ENCODE measurements around the gene TRMT2A.
"Not testable (repeated sequence)": the region's sequence is repeated elsewhere in the genome, so short reads cannot be mapped to it uniquely, and the experiment has no call there.

The TRMT2A gene

DNA sequence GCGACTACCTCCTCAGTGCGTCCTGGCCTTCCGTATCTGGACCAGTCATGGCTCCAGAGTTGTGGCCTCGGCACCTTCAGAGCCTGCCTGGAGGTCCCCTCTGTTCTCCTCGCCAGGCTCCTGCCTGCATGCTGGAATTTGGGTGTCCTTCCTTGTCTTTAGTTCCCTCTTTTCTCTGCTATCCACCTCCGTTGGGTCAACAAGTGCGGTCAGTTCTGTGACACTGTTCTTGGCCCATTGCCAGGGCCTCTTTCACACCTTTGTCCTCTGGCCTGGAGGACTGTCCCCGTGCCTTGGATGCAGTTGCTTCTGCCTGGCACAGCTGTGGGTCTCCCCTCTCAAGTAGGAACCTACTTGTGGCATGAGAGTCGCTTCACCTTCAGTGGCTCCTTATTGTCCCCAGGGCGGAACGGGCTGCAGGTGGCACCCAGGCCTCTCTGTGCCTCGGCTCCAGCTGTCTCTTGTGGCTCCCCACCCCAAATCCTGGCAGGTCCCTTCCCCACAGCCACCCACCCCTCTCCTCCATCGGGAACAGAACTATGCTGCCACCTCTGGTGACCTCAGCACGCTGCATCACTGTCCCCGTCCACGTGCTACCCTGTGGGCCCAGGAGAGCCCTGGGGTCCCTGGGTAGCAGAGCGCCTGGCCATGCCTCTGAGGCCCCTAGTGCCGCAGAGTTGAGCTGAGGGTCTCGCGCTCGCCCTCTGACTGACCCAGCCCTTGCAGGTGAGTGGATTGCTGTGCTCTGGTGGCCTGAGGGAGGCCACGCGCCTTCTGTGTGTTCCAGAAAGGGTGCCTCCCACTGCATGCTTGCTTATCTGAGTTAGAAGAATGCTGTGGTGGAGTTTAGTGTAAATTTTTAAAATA, 32.2 kb downstream of the TRMT2A start:
- no peak overlapping the region for H3K4me3 ChIP-seq (ENCODE audit: low read length)
- no peaks in the 10 kb centered on the region for H3K9me3 ChIP-seq (ENCODE audit: low read length)
- peaks cover 30% of the 10 kb centered on the region for H3K4me1 ChIP-seq (ENCODE audit: insufficient read depth, low read length)
- peaks cover 56% of the 10 kb centered on the region for H3K36me3 ChIP-seq (ENCODE audit: insufficient read depth, low read length)
- H3K27me3 ChIP-seq (ENCODE audit: insufficient read depth, low read length): no peaks in the 10 kb centered on the region
- H2AFZ ChIP-seq (ENCODE audit: low read depth, low read length): no peak overlapping the region

DNA sequence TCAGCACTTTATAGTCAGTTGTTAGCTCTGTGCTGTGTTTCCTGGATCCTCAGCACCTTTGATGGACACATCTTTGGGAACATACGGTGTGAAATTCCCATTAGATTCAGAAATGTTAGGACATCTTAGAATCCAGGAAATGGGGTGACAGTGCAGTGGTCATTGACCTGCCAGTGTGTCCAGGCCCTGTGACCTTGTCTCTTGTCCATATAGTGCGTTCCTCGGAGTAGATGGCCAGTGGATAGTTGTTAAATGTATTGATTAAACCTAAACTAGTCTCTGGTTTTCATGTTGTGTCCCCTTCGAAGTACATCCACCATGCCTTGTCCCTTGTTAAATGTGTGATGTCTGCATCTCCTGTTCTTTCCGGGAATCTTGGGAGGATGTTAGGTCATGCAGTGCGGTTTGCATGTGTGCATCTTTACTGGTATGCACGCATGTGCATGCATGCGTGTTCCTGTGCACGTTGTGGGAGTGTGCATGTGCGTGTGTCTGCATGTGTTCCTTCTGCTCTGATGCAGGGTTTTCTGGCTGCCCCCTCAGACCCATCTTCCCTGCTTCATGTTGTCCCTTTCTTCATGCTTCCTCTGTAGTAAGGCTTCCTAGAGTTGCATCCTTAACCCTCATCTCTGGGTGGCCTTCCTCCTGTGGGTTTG, 33.0 kb downstream of the TRMT2A start:
- no peaks in the 10 kb centered on the region for H3K27me3 ChIP-seq (ENCODE audit: insufficient read depth, low read length)
- no peak overlapping the region for H3K4me3 ChIP-seq (ENCODE audit: low read length)
- peaks cover 48% of the 10 kb centered on the region for H3K36me3 ChIP-seq (ENCODE audit: insufficient read depth, low read length)
- H3K4me1 ChIP-seq (ENCODE audit: insufficient read depth, low read length): peaks cover 30% of the 10 kb centered on the region
- H2AFZ ChIP-seq (ENCODE audit: low read depth, low read length): no peak overlapping the region
- H3K9me3 ChIP-seq (ENCODE audit: low read length): no peaks in the 10 kb centered on the region

DNA sequence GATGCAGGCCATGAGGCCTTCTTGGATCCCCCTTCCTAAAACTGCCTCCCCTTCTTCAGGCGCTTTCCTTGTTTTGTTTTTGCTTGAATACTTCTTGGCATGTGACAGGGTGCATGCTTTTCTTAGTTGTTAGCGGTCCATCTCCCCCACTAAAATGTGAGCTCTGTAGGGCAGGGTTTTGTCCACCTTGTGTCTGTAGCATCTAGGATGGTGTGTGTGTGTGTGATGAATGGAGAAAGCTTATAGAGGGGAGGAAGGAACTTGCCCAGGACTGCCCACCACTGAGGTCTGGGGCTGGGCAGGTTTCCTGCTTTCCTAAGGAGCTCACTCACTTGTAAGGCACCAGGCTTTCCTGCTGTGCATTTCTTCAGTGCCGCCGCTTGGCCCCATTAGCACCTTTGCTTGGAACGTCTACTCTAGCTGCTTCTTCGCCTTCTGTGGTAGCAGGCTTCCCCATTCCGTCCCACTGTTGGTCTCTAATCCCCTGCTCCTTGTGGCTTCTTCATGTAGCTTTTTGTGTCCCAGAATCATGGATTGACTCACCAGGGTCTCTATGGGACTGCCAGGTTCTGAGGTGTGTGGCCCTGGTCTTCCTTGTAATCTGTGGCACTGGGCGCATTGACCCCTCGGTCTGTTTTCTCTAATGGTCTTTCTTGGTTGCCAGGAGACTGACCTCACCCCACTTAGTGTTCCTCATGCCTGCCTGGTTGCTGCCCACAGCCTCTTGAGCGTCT, 33.7 kb downstream of the TRMT2A start:
- Histone ChIP-seq H3K4me3 (ENCODE audit: low read length) (no peak overlapping the region), H3K36me3 (ENCODE audit: insufficient read depth, low read length) (peaks cover 41% of the 10 kb centered on the region), H3K9me3 (ENCODE audit: low read length) (no peaks in the 10 kb centered on the region)

DNA sequence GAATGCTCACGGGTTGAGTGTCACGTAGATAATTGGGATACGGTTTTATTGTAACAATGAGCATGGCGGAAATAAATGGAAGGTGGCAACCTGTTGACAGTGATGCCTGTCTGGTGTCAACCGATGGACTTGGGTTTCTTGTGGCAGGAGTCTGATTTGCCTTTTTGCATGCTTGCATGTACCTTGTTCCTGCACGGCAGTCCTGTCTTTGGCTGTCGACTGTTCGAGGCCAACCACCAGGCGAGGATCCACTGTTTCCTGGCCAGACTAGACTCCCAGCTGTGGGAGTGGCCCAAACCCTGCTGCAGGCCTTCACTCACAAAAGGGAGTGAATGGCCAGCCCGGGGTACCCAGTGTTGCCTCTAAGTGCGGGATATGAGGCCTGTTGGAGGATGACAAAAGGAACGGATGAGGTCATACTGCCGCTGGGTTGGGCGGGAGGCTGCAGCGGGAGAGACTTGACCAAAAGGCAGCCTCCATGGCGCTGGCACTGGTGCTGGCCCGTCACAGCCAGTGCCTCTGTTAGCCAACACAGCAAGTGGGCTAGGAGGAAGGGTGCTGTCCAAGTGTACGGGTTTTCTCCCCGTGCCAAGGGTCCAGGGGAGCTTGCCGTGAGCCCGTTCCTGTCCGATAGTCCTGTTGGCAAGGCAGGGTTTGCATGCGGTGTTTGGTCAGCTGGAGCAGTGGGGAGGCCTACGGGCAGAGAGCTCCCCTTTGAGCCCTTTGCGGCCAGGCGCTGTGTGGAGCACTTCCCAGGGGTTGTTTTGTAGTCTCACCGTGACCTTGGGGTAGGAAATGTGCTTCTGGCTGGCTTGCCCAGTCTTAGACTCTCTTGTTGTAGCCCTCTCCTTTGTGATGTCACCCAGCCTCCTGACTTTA, 36.0 kb downstream of the TRMT2A start:
- Histone ChIP-seq H3K4me1 (ENCODE audit: insufficient read depth, low read length) (peaks cover 37% of the 10 kb centered on the region), H3K9me3 (ENCODE audit: low read length) (no peaks in the 10 kb centered on the region), H3K36me3 (ENCODE audit: insufficient read depth, low read length) (peaks cover 18% of the 10 kb centered on the region), H2AFZ (ENCODE audit: low read depth, low read length) (no peak overlapping the region), H3K4me3 (ENCODE audit: low read length) (peak overlapping the region; percentile 78), H3K27me3 (ENCODE audit: insufficient read depth, low read length) (no peaks in the 10 kb centered on the region)

More for the DNA sequence above, 33.7 kb downstream of the TRMT2A start:
- Histone ChIP-seq H3K27me3 (ENCODE audit: insufficient read depth, low read length) (no peaks in the 10 kb centered on the region), H2AFZ (ENCODE audit: low read depth, low read length) (no peak overlapping the region), H3K4me1 (ENCODE audit: insufficient read depth, low read length) (peaks cover 30% of the 10 kb centered on the region)

DNA sequence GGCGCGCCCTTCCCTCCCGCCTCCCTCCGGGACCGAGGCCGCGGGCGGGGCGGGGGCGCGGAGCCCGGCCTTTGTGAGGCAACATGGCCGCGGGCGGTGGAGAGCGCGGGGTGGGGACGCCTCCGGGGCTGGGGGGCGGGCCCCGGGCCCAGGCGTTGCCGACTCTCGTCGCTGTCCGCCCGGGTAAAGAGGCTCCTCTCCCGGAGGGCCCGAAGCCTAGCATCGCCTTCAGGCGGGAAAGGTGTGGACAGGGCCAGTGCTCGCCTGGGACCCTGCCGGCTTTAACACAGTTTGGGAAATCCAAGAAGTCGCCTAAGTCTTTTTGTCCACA, 36.6 kb downstream of the TRMT2A start:
- peak overlapping the region; percentile 78 for H3K4me3 ChIP-seq (ENCODE audit: low read length)
- no peaks in the 10 kb centered on the region for H3K9me3 ChIP-seq (ENCODE audit: low read length)
- H3K4me1 ChIP-seq (ENCODE audit: insufficient read depth, low read length): peaks cover 37% of the 10 kb centered on the region
- no peaks in the 10 kb centered on the region for H3K27me3 ChIP-seq (ENCODE audit: insufficient read depth, low read length)
- no peak overlapping the region for H2AFZ ChIP-seq (ENCODE audit: low read depth, low read length)
- peaks cover 12% of the 10 kb centered on the region for H3K36me3 ChIP-seq (ENCODE audit: insufficient read depth, low read length)

DNA sequence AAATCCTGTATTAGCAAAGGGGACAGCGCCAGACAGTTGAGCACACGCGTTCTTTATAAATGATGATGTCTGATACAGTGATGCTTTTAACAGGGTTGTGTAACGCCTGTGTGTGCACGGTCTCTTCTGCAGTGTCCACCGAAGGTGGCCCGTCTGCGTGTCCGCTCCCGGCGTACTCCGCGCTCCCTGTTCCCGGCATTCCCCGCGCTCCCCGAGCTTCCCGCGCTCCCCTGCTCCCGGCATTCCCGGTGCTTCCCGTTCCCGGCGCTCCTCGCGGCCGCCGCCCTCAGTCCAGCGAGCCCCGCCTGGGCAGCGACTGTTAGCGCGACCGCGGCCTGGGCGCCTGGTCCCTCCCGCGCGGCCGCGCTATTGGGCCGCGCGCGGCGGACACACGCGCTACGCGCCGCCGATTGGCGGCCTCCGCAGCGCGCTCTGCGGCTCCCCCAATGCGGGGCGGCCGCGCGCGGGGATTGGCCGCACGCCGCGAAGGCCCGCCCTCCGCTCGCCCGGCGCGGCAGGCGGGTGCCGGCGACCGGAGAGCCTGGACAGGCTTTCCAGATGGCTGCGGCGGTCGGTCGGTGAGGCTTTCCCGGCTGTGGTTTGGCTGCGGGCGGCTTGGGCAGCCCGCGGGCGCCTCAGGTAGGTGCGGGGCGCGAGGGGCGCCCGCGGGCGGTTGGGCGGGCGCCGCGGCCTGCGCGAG, 37.1 kb downstream of the TRMT2A start, which contains the start of gene DGCR8:
DGCR8 (plus strand) TSS at position 497 of the 700 bp plus-strand sequence. CDS start 5,723 bp downstream, outside the sequence.
- peaks cover 37% of the 10 kb centered on the region for H3K4me1 ChIP-seq (ENCODE audit: insufficient read depth, low read length)
- peak within 1 kb of the TSS; percentile 79 for H3K4me3 ChIP-seq (ENCODE audit: low read length)
- peak within 1 kb of the TSS; percentile 51 for H2AFZ ChIP-seq (ENCODE audit: low read depth, low read length)
- H3K36me3 ChIP-seq (ENCODE audit: insufficient read depth, low read length): peaks cover 12% of the 10 kb centered on the region
- no peaks in the 10 kb centered on the region for H3K27me3 ChIP-seq (ENCODE audit: insufficient read depth, low read length)
- no peaks in the 10 kb centered on the region for H3K9me3 ChIP-seq (ENCODE audit: low read length)

DNA sequence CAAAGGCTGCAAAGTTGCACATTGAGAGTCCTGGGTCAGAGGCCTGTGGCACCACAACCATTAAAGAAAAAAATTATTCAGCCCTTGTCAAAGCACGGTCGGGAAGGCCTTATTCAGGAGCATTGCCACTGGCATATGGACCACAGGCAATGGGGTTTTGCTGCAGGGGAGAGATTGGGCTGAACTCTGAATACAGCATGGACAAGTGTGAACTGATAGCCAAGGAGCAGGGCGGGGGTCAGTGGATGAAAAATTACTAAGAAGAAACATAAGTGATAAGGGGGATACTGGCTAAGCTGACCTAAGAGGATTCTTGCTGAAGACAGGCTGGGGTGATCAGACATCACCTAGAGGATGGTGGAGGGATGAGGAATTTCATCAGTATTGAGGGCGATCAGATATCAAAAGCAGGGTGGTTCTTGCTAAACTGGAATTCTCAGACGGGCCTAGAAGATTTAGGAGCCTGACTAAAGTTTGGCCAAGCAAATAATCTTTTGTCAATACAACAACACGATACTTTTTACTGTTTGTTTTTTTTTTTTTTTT, 40.3 kb downstream of the TRMT2A start:
- H3K36me3 ChIP-seq (ENCODE audit: insufficient read depth, low read length): no peaks in the 10 kb centered on the region
- no peaks in the 10 kb centered on the region for H3K27me3 ChIP-seq (ENCODE audit: insufficient read depth, low read length)
- H3K4me1 ChIP-seq (ENCODE audit: insufficient read depth, low read length): peaks cover 13% of the 10 kb centered on the region
- no peaks in the 10 kb centered on the region for H3K9me3 ChIP-seq (ENCODE audit: low read length)
- no peak overlapping the region for H3K4me3 ChIP-seq (ENCODE audit: low read length)
- no peak overlapping the region for H2AFZ ChIP-seq (ENCODE audit: low read depth, low read length)

DNA sequence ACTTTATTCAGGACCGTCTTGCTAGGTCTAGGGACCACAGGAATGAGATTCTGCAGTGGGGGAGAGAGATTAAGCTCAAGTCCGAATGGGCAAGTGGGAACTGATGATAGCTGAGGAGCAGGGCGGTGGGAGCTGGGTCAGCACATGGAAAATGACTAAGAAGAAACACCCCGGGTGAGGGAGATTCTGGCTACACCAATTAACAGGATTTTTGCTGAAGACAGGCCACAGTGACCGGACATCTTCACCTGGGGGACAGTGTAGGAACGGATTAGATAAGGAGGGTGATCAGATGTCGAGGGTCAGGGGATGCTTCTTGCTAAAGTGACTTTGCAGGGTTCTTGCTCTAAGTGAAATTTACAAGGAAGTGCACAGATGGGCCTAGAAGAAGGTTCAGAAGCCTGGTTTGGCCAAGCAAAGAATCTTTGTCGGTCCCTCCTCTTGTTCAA, 45.5 kb downstream of the TRMT2A start:
- Histone ChIP-seq H3K9me3 (ENCODE audit: low read length) (no peaks in the 10 kb centered on the region), H3K4me1 (ENCODE audit: insufficient read depth, low read length) (peaks cover 4% of the 10 kb centered on the region), H3K36me3 (ENCODE audit: insufficient read depth, low read length) (no peaks in the 10 kb centered on the region), H2AFZ (ENCODE audit: low read depth, low read length) (no peak overlapping the region), H3K27me3 (ENCODE audit: insufficient read depth, low read length) (no peaks in the 10 kb centered on the region), H3K4me3 (ENCODE audit: low read length) (no peak overlapping the region)

DNA sequence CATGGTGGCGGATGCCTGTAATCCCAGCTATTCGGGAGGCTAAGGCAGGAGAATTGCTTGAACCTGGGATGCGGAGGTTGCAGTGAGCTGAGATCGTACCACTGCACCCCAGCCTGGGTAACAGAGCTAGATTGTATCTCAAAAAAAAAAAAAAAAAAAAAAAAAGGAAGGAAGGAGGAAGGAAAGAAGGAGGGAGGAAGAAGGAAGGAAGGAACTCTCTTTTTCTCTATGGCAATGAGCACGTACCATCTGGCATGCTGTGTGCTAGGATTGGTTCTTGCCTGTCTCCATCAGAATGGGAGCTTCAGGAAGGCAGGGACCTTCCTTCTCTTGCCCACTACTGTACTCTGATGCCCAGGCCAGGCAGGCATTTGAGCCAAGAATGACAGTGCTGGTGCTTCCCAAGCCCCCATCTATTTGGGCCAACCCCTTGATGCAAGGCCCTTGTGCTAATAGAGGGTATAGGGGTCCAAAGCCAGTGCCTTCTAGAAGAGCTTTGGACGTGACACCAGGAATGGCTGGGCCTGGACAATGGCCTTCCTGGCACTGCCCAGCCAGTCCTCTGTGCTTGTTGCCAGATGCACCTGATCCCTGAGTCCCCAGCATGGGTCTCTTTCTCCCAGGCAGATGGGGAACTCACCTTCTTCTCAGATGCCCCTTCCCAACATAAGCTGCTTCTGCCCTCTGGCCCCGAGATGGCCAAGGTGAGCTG, 47.5 kb downstream of the TRMT2A start:
- Histone ChIP-seq H3K27me3 (ENCODE audit: insufficient read depth, low read length) (no peaks in the 10 kb centered on the region), H3K4me3 (ENCODE audit: low read length) (no peak overlapping the region), H2AFZ (ENCODE audit: low read depth, low read length) (no peak overlapping the region), H3K4me1 (ENCODE audit: insufficient read depth, low read length) (no peaks in the 10 kb centered on the region), H3K9me3 (ENCODE audit: low read length) (no peaks in the 10 kb centered on the region), H3K36me3 (ENCODE audit: insufficient read depth, low read length) (no peaks in the 10 kb centered on the region)

DNA sequence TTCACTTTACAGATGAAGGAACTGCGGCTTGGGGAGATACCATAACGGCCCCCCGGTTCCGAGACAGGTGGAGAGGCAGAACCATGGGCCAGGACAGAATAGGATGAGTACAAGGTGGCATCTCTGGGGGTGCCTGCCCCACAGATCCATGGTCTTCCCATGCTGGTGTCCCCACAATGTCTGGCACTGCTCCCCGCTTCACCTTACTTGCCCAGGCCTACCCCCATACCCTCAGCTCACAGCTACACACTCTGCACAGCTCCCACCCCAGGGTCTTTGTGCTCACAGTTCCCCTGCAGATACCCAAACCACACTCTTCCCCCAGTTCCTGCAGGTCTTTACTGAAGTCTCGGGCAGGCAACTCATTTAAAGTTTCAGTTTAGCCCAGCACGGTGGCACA, 48.4 kb downstream of the TRMT2A start:
- Histone ChIP-seq H3K36me3 (ENCODE audit: insufficient read depth, low read length) (no peaks in the 10 kb centered on the region), H3K27me3 (ENCODE audit: insufficient read depth, low read length) (no peaks in the 10 kb centered on the region), H3K4me3 (ENCODE audit: low read length) (no peak overlapping the region), H2AFZ (ENCODE audit: low read depth, low read length) (no peak overlapping the region), H3K9me3 (ENCODE audit: low read length) (no peaks in the 10 kb centered on the region), H3K4me1 (ENCODE audit: insufficient read depth, low read length) (no peaks in the 10 kb centered on the region)

DNA sequence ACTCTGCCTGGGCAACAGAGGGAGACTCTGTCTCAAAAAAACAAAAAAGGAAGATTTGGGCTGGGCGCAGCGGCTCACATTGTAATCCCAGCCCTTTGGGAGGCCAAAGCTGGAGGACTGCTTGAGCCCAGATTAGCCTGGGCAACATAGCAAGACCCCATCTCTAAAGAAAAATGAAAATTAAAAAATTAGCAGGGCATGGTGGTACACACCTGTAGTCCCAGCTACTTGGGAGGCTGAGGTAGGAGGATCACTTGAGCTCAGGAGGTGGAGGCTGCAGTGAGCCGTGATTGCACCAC, 49.7 kb downstream of the TRMT2A start:
- not testable (repeated sequence) for H2AFZ ChIP-seq (ENCODE audit: low read depth, low read length); H3K4me1 ChIP-seq (ENCODE audit: insufficient read depth, low read length); H3K4me3 ChIP-seq (ENCODE audit: low read length); H3K36me3 ChIP-seq (ENCODE audit: insufficient read depth, low read length); H3K9me3 ChIP-seq (ENCODE audit: low read length); H3K27me3 ChIP-seq (ENCODE audit: insufficient read depth, low read length)

Data from neuron (in vitro differentiated cells).